Measurements from ENCODE around the gene ATP10A. TPM values are rescaled to one million over a fixed set of nuclear protein-coding genes. Genes with fewer than 3 reads are reported as not detected.

ATP10A gene
- polyA plus RNA-seq, 3 donors, result 0.71 to 3.9 (median 0.92) TPM

DNA sequence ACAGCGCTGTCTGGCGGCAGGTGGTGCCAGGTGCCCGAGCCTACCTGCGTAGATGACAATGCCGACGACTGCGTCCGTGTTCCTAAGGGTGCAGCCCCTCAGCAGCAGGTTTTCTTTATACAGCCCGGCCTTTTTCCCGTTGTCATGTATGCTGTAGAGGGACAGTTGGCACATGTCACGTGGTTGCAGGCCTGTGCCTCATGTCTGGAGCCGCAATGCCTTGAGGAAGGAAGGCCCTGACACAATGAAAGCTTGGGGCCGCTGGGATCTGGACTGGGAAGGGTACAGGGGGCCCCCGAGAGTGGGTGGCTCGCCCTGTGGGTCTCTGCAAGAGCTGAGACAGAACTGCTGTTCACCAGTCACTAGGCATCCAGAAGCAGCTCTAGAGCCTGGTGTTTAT is 136.0 kb downstream of the ATP10A start:
- H3K9me3 Mint-ChIP-seq, result peaks cover 0 to 2% (median 0%) of the 10 kb centered on the region in 7 donors
- H3K36me3 Mint-ChIP-seq, result peaks cover 2 to 6% of the 10 kb centered on the region in 2 donors
- peaks cover 0 to 1% (median 0%) of the 10 kb centered on the region in 3 donors for H3K27me3 Mint-ChIP-seq (ENCODE audit: low read depth in 3 of 3)

DNA sequence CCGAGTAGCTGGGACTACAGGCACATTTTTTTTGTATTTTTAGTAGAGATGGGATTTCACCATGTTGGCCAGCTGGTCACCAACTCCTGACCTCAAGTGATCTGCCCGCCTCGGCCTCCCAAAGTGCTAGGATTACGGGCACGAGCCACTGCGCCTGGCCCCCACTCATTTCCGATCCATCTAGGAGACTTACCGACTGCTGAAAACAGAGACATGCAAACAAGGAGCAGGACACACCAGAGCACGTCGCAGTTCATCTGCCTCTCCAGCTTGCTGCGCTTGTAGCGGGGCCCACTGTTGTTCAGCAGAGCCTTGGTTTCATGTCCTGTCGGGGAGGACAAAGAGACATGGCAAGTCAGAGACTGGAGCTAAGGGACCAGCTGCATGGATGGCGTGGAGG is 137.4 kb downstream of the ATP10A start:
- Histone ChIP-seq H3K4me3 (replicated peaks in 1 of 3; ENCODE audit: low read depth in 2 of 3, low read length in 3 of 3) (no peak overlapping the region), H3K79me2 (ENCODE audit: insufficient read depth, low read length) (no peaks in the 10 kb centered on the region), H3K4me1 (ENCODE audit: control insufficient read depth in 1 of 2, insufficient read depth in 2 of 2, low read length in 2 of 2) (no peaks in the 10 kb centered on the region), H4K20me1 (ENCODE audit: insufficient read depth, low read length) (no peaks in the 10 kb centered on the region), H3K27me3 (ENCODE audit: control insufficient read depth in 2 of 2, insufficient read depth in 2 of 2, low read length in 2 of 2) (no peaks in the 10 kb centered on the region), H3K9ac (ENCODE audit: insufficient read depth, low read length, poor library complexity, severe bottlenecking) (no peak overlapping the region), H3K36me3 (replicated peaks in 1 of 2; ENCODE audit: control insufficient read depth in 1 of 2, insufficient read depth in 2 of 2, low read length in 2 of 2) (peaks cover 0 to 29% of the 10 kb centered on the region in 2 donors), H3K9me3 (replicated peaks in 1 of 2; ENCODE audit: control insufficient read depth in 1 of 2, insufficient read depth in 1 of 2, low read length in 2 of 2) (no peaks in the 10 kb centered on the region), H2AFZ (ENCODE audit: insufficient read depth, low read depth, low read length, poor library complexity, severe bottlenecking) (no peak overlapping the region), H3K4me2 (replicated peaks; ENCODE audit: extremely low read depth, low read length, poor library complexity, severe bottlenecking) (no peak overlapping the region), H3K27ac (ENCODE audit: low read depth in 1 of 2, low read length in 2 of 2) (no peak overlapping the region)
- Mint-ChIP-seq H3K4me3 (no peak overlapping the region), H3K27ac (no peak overlapping the region), H3K4me1 (no peaks in the 10 kb centered on the region), H3K27me3 (ENCODE audit: low read depth in 3 of 3) (peaks cover 0 to 3% (median 0%) of the 10 kb centered on the region in 3 donors), H3K36me3 (peaks cover 6 to 9% of the 10 kb centered on the region in 2 donors), H3K9me3 (peaks cover 0 to 2% (median 0%) of the 10 kb centered on the region in 7 donors)
- DNase-seq, result no peak
- 95% methylated on average over 13 of the region's 14 CpGs for WGBS (ENCODE audit: insufficient coverage)
- intact Hi-C loops (cut with micrococcal nuclease), result no loop called here
- TF ChIP-seq, protein P1, sequence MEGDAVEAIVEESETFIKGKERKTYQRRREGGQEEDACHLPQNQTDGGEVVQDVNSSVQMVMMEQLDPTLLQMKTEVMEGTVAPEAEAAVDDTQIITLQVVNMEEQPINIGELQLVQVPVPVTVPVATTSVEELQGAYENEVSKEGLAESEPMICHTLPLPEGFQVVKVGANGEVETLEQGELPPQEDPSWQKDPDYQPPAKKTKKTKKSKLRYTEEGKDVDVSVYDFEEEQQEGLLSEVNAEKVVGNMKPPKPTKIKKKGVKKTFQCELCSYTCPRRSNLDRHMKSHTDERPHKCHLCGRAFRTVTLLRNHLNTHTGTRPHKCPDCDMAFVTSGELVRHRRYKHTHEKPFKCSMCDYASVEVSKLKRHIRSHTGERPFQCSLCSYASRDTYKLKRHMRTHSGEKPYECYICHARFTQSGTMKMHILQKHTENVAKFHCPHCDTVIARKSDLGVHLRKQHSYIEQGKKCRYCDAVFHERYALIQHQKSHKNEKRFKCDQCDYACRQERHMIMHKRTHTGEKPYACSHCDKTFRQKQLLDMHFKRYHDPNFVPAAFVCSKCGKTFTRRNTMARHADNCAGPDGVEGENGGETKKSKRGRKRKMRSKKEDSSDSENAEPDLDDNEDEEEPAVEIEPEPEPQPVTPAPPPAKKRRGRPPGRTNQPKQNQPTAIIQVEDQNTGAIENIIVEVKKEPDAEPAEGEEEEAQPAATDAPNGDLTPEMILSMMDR (IDR thresholded peaks at IDR 0.05), result no peak

More for the DNA sequence above, 136.0 kb downstream of the ATP10A start:
- no peaks in the 10 kb centered on the region for H3K4me1 ChIP-seq (ENCODE audit: control insufficient read depth in 1 of 2, insufficient read depth in 2 of 2, low read length in 2 of 2)
- no peak overlapping the region for H3K27ac ChIP-seq (ENCODE audit: low read depth in 1 of 2, low read length in 2 of 2)
- H3K4me3 Mint-ChIP-seq, result no peak overlapping the region
- no peak overlapping the region for H3K4me3 ChIP-seq (replicated peaks in 1 of 3; ENCODE audit: low read depth in 2 of 3, low read length in 3 of 3)
- 95% methylated on average over 14 of the region's 15 CpGs for WGBS (ENCODE audit: insufficient coverage)
- H3K9ac ChIP-seq (ENCODE audit: insufficient read depth, low read length, poor library complexity, severe bottlenecking), result no peak overlapping the region
- no peaks in the 10 kb centered on the region for H3K4me1 Mint-ChIP-seq
- H3K27ac Mint-ChIP-seq, result no peak overlapping the region
- H3K79me2 ChIP-seq (ENCODE audit: insufficient read depth, low read length), result no peaks in the 10 kb centered on the region
- H2AFZ ChIP-seq (ENCODE audit: insufficient read depth, low read depth, low read length, poor library complexity, severe bottlenecking), result no peak overlapping the region
- no peaks in the 10 kb centered on the region for H3K9me3 ChIP-seq (replicated peaks in 1 of 2; ENCODE audit: control insufficient read depth in 1 of 2, insufficient read depth in 1 of 2, low read length in 2 of 2)
- peaks cover 0 to 20% of the 10 kb centered on the region in 2 donors for H3K36me3 ChIP-seq (replicated peaks in 1 of 2; ENCODE audit: control insufficient read depth in 1 of 2, insufficient read depth in 2 of 2, low read length in 2 of 2)
- H3K27me3 ChIP-seq (ENCODE audit: control insufficient read depth in 2 of 2, insufficient read depth in 2 of 2, low read length in 2 of 2), result no peaks in the 10 kb centered on the region
- H3K4me2 ChIP-seq (replicated peaks; ENCODE audit: extremely low read depth, low read length, poor library complexity, severe bottlenecking), result no peak overlapping the region
- H4K20me1 ChIP-seq (ENCODE audit: insufficient read depth, low read length), result no peaks in the 10 kb centered on the region
- intact Hi-C loops (cut with micrococcal nuclease), result no loop called here
- DNase-seq, result no peak
- TF ChIP-seq, protein P1 (IDR thresholded peaks at IDR 0.05), result no peak

All from CD14-positive monocyte (primary cell).